Smooth muscle cell (in vitro differentiated cells): ENCODE results near the gene ZBTB7A. TPM values are rescaled to one million over a fixed set of nuclear protein-coding genes. Genes with fewer than 3 reads are reported as not detected.

ENCODE experiments used
- DNase-seq: peaks from one replicate; lab custom pipeline; 2025; ENCODE audit not compliant: unreplicated experiment; lab: John Stamatoyannopoulos, UW
- H2AFZ ChIP-seq: fragments of 200-600 bp; sonication (generic); 2 replicates; pipeline ENCODE4 v1.6.0; 2016; ENCODE audit warnings: antibody characterized with exemption, low read depth, mild to moderate bottlenecking
- H3F3A ChIP-seq: fragments of 200-600 bp; sonication (generic); 2 replicates; pipeline ENCODE4 v1.6.0; 2017; ENCODE audit warnings: antibody characterized with exemption, low read depth
- H3K27ac ChIP-seq: fragments of 200-600 bp; sonication (generic); 2 replicates; pipeline ENCODE4 v1.5.1; 2016; ENCODE audit warnings: low read depth, mild to moderate bottlenecking
- H3K27me3 ChIP-seq: fragments of 200-600 bp; sonication (generic); 2 replicates; pipeline ENCODE4 v1.6.1; 2016; ENCODE audit warnings: low read depth, mild to moderate bottlenecking
- H3K36me3 ChIP-seq: fragments of 200-600 bp; sonication (generic); 2 replicates; pipeline ENCODE4 v1.5.1; 2016; ENCODE audit warnings: low read depth
- H3K4me1 ChIP-seq: fragments of 200-600 bp; sonication (generic); 2 replicates; pipeline ENCODE4 v1.5.1; 2016; ENCODE audit warnings: low read depth
- H3K4me2 ChIP-seq: fragments of 200-600 bp; sonication (generic); 2 replicates; pipeline ENCODE4 v1.6.0; 2016; ENCODE audit warnings: mild to moderate bottlenecking
- H3K4me3 ChIP-seq: fragments of 200-600 bp; sonication (generic); 2 replicates; pipeline ENCODE4 v1.5.1; 2016; ENCODE audit warnings: mild to moderate bottlenecking
- H3K79me2 ChIP-seq: fragments of 200-600 bp; sonication (generic); 2 replicates; pipeline ENCODE4 v1.6.0; 2016; ENCODE audit warnings: low read depth, mild to moderate bottlenecking
- H3K9ac ChIP-seq: fragments of 200-600 bp; sonication (generic); 2 replicates; pipeline ENCODE4 v1.6.0; 2016; ENCODE audit warnings: low read depth
- H3K9me3 ChIP-seq: fragments of 200-600 bp; sonication (generic); replicated peaks from 2 replicates; pipeline ENCODE4 v1.5.1; 2016; ENCODE audit warnings: low read depth
- H4K20me1 ChIP-seq: fragments of 200-600 bp; sonication (generic); 2 replicates; pipeline ENCODE4 v1.6.0; 2016; ENCODE audit warnings: low read depth
- CTCF ChIP-seq: fragments of 200-600 bp; sonication (generic); IDR thresholded peaks from 2 replicates; pipeline ENCODE4 v1.5.1; 2017; ENCODE audit warnings: borderline replicate concordance, mild to moderate bottlenecking, antibody characterized with exemption; ENCODE audit not compliant: insufficient read depth, poor library complexity, severe bottlenecking
- WGBS: methylation state at CpG from one replicate; pipeline ENCODE4 v1.1.7; 2016; ENCODE audit warnings: low lambda C conversion rate; 5-methylcytosine and 5-hydroxymethylcytosine counted together
- polyA plus RNA-seq: library from polyadenylated mRNA; unstranded; fragments of >200 nt; fragmentation: Nextera tagmentation; extraction: Ambion mirVana; gene quantifications from 2 replicates; pipeline ENCODE4 v1.2.1, GENCODE V29; 2016
- total RNA-seq: library from RNA; depleted of rRNA; stranded (reverse); fragments of >200 nt; gene quantifications from 2 replicates; pipeline ENCODE4 v1.2.3, GENCODE V29; 2014

The ZBTB7A gene
- total and polyA plus RNA-seq, 2 experiments from 2014 or later, result 13.3 to 36.0 TPM

GRCh38 chr19:4037301-4037949 is 29.3 kb downstream of the ZBTB7A start:
- Histone ChIP-seq H3K27ac (no peak overlapping the region), H2AFZ (no peak overlapping the region), H3K4me2 (no peak overlapping the region), H3K9me3 (no peaks in the 10 kb centered on the region), H3K4me3 (no peak overlapping the region), H4K20me1 (peaks cover 39% of the 10 kb centered on the region), H3K4me1 (no peaks in the 10 kb centered on the region), H3K36me3 (no peaks in the 10 kb centered on the region), H3F3A (peaks cover 4% of the 10 kb centered on the region), H3K9ac (no peak overlapping the region), H3K79me2 (no peaks in the 10 kb centered on the region), H3K27me3 (no peaks in the 10 kb centered on the region)
- TF ChIP-seq CTCF, result no peak
- DNase-seq, result no peak
- over 99% methylated on average over 29 of the region's 54 CpGs for WGBS

GRCh38 chr19:4036576-4037300 is 30.0 kb downstream of the ZBTB7A start:
- H3K27ac ChIP-seq, result no peak overlapping the region
- H3K9ac ChIP-seq, result no peak overlapping the region
- WGBS, result 98% methylated on average over 22 of the region's 25 CpGs
- no peak overlapping the region for H2AFZ ChIP-seq
- no peaks in the 10 kb centered on the region for H3K9me3 ChIP-seq
- H3K36me3 ChIP-seq, result no peaks in the 10 kb centered on the region
- H3K79me2 ChIP-seq, result no peaks in the 10 kb centered on the region
- DNase-seq, result no peak
- TF ChIP-seq CTCF, result no peak
- peaks cover 4% of the 10 kb centered on the region for H3F3A ChIP-seq
- no peaks in the 10 kb centered on the region for H3K27me3 ChIP-seq
- H3K4me2 ChIP-seq, result no peak overlapping the region
- no peak overlapping the region for H3K4me3 ChIP-seq
- no peaks in the 10 kb centered on the region for H3K4me1 ChIP-seq
- H4K20me1 ChIP-seq, result peaks cover 33% of the 10 kb centered on the region

GRCh38 chr19:4035582-4035981 is 31.1 kb downstream of the ZBTB7A start:
- peaks cover 21% of the 10 kb centered on the region for H4K20me1 ChIP-seq
- no peaks in the 10 kb centered on the region for H3K4me1 ChIP-seq
- no peak for TF ChIP-seq CTCF
- H3K36me3 ChIP-seq, result no peaks in the 10 kb centered on the region
- H3K79me2 ChIP-seq, result no peaks in the 10 kb centered on the region
- DNase-seq, result no peak
- H2AFZ ChIP-seq, result no peak overlapping the region
- H3K9me3 ChIP-seq, result no peaks in the 10 kb centered on the region
- no peak overlapping the region for H3K4me3 ChIP-seq
- no peak overlapping the region for H3K27ac ChIP-seq
- peaks cover 4% of the 10 kb centered on the region for H3F3A ChIP-seq
- 82% methylated on average over 10 of the region's 10 CpGs for WGBS
- H3K4me2 ChIP-seq, result no peak overlapping the region
- no peak overlapping the region for H3K9ac ChIP-seq
- no peaks in the 10 kb centered on the region for H3K27me3 ChIP-seq
